Cardiac fibroblast (primary cell): ENCODE data around the gene CDKAL1.

Experiments
- DNase-seq, 2 donors: peaks; one replicate each; pipeline versions ENCODE4 v3.0.0 to v3.0.0-alpha.2; 2010; ENCODE audit warnings: low read depth in 2 of 2
- H3K4me3 ChIP-seq, 2 donors: replicated peaks in 1 of 2; 1 replicate in 1 of 2; 2 replicates in 1 of 2; pipeline ENCODE4 v1.5.1; 2011; ENCODE audit warnings: low read depth in 2 of 2, low read length in 2 of 2, mild to moderate bottlenecking in 2 of 2, moderate library complexity in 1 of 2
- TF ChIP-seq, protein P1 (sequence below): IDR thresholded peaks from one replicate; pipeline ENCODE4 v1.5.1; 2011; ENCODE audit warnings: low read depth, mild to moderate bottlenecking, low read length, inconsistent platforms

CDKAL1 gene

DNA sequence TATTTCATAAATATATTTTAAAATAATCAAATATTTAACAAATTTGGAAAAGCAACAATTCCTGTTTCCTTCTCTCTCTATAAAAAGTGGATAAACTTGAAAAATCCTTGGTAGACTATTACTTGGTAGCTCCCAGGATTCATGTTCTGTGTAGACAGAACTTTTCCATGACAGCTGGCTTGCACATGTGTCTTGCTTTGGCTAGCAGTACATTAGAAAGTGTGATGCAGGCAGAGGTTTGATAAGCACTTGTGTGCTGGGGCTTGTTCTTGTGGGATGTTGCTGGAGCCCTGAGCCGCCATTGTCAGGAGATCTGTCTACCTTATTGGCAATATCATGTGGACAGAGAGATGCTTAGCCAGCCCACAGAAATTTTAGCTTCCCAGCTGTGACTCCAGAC lies 327.2 kb downstream of the CDKAL1 start:
- H3K4me3 ChIP-seq, result no peak overlapping the region
- DNase-seq, result no peak
- TF ChIP-seq, protein P1, sequence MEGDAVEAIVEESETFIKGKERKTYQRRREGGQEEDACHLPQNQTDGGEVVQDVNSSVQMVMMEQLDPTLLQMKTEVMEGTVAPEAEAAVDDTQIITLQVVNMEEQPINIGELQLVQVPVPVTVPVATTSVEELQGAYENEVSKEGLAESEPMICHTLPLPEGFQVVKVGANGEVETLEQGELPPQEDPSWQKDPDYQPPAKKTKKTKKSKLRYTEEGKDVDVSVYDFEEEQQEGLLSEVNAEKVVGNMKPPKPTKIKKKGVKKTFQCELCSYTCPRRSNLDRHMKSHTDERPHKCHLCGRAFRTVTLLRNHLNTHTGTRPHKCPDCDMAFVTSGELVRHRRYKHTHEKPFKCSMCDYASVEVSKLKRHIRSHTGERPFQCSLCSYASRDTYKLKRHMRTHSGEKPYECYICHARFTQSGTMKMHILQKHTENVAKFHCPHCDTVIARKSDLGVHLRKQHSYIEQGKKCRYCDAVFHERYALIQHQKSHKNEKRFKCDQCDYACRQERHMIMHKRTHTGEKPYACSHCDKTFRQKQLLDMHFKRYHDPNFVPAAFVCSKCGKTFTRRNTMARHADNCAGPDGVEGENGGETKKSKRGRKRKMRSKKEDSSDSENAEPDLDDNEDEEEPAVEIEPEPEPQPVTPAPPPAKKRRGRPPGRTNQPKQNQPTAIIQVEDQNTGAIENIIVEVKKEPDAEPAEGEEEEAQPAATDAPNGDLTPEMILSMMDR, result no peak

DNA sequence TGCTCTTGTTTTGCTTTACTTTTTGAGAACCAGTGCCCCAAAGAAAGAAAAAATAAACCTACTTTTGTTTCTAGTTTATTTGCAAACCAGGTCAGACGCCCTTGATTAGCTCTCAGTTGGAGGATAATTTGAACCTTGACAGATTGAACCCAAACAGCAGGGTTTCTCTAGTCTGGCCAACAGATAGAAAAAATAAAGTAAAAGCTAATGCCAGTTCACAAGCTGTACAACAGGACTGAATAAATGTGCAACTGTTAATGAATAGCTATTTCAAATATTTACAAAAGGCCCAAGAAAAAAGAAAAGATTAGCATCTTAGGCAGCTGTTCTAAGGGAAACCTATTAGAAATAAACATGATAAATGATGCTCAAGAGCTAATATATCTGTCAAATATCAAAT lies 331.8 kb downstream of the CDKAL1 start:
- DNase-seq, result no peak
- TF ChIP-seq, protein P1, result no peak

DNA sequence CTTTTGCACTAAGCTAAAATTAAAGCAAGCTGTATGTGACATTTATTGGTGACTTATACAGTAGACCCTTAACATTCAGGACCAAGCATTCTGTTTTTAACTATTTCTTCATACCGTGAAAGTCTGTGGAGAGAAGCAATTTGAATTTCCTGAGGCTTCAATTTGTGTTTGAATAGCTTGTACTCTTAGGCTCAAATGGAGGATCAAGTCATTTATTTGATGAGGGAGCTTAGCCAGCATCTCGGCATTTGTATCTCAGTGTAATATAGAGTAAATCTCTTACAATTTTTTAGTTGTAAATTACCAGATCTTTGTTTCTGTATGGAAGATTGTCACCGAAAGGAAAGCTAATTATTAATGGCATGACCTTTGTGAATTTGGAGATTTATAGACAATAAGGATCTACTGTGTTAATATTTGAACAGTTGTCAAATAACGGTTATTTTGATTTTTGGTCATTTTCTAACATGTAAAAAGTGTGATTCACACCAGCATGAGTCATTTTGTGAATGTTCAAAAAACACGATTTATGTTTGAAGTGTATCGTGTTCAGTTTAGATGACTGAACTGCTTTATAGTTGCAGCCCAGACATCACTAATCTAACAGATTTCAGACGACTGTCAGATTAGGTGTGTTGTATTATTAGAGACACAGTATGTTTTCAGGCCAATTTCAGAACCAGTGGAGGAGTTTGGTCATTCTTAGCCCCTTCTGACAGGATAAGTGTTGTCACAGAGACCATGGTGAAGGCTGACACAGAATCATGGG lies 332.9 kb downstream of the CDKAL1 start:
- TF ChIP-seq, protein P1, result no peak
- peak in 1 of 2 donors; percentile 36 for DNase-seq
- no peak overlapping the region for H3K4me3 ChIP-seq

More for the DNA sequence above, 331.8 kb downstream of the CDKAL1 start:
- H3K4me3 ChIP-seq, result no peak overlapping the region

DNA sequence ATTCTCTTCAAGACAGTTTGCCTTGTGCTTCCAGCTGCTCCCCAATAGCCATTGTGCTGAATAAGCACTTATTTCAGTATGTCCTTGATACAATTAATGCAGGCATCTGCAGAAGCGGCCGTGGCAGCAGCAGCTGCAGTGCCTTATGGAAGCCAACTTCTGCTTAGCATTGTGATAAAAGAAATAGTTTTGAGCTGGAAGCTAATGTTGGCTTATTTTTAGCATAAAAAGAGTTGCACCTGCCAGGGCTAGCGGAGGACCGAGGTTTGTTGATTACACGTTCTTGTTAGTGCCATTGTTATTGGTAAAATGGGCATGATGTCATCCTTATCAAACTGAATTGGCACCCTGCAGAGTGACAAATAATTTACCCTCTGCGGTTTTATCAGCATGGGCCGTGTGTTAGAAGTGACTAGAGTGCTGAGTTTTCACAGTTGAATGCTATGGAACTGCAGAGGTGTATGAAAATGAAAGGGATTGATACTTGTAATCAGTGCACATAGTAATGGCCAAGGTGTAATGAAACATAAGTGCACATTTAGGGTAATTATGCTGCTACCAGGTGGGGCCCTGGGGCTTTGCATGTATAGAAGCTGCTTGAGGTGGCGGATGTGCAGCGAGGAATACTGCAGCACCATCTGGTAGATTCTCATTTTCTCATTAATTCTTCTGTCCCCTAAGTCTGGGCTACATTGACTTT lies 334.3 kb downstream of the CDKAL1 start:
- H3K4me3 ChIP-seq, result no peak overlapping the region
- DNase-seq, result peak in 1 of 2 donors; percentile 16
- TF ChIP-seq, protein P1, result no peak

DNA sequence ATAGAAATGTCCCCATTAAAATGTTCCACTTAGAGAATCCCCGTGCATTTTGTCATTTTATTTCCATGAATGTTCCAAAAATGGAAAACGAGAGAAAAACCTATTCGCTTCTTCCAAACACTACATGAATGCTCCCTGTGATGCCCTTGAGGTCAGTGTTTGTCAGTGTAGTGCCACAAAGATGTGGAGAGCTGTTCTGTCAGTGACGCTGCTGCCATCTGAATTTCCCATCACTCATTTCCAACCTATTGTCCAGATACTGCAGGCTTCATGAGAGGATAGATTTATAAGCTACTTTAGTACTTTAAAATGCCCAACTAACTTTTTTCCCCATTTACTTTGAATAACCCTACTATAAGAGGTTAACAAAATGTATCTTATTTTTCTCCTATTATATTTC lies 335.8 kb downstream of the CDKAL1 start:
- DNase-seq, result no peak
- no peak overlapping the region for H3K4me3 ChIP-seq
- TF ChIP-seq, protein P1, result no peak

DNA sequence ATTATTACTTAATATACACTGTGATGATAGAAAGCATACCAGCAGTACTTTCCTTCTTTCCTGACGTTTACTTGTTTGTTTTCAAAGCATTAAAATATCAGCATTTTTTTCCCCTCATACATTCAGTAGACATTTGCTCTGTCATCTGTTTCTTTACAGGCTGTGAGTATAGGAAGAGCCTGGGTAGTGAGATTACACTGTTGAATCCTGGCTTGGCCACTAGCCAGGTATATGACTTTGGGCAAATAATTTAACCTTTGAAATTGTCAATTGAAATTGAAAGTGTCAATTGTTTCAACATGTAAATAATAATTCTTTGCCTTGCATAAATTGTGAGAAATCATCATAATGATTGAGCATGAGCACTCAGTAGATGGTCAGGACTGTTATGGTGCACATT lies 336.2 kb downstream of the CDKAL1 start:
- TF ChIP-seq, protein P1, result no peak
- no peak overlapping the region for H3K4me3 ChIP-seq
- no peak for DNase-seq
